ENCODE results near the gene GNAQ.
"Not testable (repeated sequence)": the region's sequence is repeated elsewhere in the genome, so short reads cannot be mapped to it uniquely, and the experiment has no call there.

GNAQ gene

DNA sequence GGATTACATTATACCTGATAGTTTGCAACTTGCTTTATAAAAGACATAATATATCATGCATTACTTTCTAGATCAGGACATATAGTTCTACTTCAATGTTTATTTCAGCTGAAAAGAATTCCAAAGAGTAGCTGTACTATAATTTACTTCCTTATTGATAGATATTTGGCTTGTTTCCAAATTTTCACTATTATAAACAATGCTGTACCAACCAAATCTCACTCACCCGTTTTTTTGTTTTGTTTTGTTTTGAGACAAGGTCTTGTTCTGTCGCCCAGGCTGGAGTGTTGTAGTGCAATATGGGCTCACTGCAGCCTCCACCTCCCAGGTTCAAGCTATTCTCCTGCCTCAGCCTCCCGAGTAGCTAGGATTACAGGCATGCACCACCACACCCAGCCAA is 132.7 kb downstream of the GNAQ start:
- DNase-seq, result no peak

DNA sequence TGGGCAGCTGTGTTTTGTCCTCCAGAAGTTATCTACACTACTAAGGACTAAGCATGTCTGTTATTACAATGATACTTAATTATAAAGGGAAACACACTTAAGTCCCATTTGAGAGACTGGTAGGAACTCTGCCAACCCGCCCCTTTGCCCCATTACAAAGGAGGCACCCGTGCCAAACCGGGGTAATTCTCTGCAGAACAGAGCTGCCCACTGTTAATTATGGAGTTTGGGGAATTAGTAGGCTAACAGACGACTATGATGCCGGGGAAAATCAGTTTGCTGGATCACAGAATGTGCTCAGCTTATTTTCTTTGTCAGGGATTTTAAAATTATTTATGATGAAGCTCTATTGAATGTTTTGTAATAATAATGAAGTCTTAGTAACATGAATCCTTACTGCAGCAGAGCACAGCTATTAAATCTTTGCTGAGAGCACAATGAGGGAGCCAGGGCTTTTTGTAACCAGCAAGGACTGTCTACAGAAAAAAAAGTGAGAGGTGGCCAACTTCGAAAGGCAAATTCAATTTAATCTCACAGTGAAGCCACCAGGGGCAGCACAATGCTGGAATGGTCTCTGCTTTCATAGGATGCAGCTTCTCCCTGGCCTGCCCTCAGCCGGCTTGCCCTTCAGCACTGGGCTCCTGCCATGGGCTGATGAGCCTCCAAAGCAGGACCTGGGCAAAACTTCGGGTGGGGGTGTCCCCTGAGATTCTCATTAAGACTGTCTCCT is 134.5 kb downstream of the GNAQ start:
- DNase-seq, result no peak

DNA sequence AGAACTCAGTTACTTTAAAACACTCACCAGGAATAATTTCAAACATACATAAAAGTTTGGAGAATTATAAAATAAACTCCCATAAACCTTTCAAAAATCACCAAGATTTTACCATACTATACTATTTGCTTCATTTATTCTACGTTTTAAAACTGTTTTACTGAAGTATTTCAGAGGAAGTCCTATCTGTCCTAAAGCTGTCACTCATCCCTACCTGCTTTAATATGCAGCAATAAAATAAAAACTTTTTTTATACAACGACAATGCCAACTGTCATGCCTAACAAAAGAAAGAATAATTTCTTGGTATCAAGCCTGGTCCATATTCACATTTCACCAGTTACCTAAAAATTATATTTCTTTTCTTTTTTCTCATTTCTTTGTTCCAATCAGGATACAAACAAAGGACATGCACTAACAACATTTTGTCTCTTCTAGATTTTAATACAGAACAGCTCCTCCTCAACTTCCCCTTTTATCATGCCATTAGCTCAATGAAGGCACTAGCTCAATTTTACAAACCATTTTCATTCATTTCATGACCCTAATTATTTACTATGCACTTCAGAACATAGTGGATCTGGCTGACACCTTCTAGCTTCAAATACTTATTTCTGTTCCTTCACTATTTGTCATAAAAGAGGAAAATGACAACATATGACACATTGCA is 135.2 kb downstream of the GNAQ start:
- no peak for DNase-seq

DNA sequence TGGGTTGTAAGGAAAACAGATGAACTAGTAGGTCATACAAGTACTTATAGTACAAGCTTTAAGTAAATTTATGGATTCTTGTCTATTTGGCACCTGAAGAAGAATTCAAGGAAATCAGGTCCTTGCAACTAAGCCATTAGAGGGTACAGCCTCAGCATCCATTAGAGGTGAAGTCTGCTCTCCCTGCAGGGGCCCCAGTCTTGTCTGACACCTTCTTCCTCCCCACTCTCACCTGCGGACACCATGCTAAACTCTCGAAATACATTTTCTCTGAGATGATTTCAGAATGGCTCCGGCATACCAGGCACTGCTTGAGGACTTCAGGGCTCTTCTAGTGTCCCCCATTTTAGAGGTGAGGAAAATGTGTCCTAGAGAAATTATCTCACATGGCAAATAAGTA is 137.9 kb downstream of the GNAQ start:
- DNase-seq, result no peak

DNA sequence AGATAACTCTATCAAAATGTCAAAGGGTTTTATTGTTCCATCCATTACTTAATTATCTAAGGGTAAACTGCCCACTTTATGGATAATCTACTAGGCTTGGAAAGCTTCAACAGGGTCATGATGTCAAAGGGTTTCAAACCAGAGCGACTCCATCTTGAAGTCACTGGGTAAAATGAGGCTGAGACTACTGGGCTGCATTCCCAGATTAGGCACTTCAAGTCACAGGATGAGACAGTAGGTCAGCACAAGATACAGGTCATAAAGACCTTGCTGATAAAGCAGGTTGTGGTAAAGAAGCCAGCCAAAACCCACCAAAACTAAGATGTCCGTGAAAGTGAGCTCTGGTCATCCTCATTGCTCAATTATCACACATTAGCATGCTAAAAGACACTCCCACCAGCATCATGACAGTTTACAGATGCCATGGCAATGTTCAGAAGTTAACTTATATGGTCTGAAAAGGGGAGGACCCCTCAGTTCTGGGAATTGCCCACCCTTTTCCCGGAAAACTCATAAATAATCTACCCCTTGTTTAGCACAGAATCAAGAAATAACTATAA is 138.6 kb downstream of the GNAQ start:
- DNase-seq, result no peak

DNA sequence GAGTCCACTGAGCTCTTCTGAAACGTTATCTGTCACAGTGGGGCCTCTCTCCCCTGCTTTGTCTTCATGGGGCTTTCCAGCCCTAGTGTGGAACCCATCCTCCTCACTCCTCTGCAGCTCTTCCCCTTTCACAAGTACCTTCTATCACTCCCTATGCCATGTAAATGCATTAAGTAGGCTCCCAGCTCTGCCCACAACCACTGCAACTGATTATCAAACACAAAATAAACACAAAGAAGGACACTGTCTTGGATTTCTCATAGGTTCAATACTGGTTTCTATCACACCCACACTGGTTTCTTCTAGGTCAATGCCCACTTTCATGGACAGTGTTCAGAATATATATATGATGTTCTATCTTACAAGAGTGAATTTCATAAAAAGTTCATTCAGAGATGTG is 139.4 kb downstream of the GNAQ start:
- DNase-seq, result no peak

DNA sequence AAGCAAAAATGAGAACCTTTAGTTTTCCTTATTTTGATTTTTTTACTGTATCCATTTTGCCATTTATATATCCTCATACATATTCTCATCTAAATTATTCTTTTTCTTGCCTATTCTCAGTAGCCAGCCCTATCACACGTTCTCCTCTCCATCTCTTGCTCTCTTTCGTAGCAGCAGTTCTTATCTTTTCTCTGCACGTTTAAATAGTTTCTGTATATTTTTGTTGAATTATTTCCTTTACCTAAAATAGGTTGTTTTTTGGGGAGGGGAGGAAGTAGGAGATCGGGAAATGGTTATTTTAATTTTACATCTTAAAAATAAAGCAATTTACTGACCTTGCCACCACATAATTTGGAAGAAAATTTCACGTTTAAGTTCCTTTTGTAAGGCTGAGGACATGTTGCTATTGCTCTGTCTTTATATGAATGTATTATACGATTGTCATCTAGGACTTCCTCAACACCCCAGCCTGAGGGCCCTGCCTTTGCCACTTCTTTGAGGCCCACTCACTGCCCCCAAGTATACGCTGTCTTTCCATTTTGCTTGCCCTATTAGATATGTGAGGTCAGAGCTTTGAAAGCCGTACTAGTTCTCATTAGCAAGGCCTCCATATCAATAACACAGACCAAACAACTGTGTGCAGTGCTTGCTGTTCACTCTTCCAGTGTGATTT is 140.3 kb downstream of the GNAQ start:
- DNase-seq, result no peak

DNA sequence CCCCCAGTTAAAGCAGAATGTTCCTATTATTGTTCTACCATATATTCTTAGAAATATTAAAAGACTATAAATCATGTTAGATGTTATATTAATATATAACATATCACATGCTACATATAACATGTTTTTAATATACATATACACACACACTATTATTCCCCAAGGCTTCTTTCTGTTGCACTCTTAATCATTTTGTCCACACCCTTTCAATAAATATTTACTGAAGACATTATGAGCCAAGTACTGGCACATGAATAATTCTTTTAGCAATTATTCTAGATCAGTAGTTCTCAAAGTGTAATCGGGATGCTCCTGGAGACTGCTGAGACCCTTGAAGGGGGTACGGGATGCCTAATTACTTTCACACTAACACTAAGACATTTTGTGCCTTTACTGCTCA is 143.9 kb downstream of the GNAQ start:
- DNase-seq, result no peak

DNA sequence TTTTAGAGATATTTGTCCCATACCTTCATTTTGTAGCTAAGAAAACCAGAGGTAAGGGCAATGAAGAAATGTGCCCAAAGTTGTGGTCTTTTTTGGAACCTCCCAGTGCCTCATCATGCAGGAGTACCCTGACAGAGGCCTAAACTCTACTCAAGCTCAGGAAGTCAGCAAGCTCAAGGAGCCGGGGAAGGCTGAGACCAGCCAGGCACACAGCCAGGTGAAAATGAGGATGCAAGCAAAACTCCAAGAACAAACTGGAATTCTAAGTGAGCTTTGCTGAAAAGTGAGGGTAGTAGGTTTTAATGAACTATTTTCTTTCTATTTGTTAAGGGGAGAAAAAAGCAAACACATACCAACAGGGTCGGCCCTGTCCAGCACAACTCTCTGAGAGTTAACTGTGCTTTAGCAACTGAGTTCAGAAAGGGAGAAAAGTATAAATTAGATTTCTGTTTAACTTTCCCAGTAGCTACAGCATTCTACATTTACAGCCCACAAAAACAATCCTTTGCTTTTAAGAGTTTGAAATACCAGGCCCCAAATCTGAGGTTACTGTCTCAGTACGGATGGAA is 146.4 kb downstream of the GNAQ start:
- no peak for DNase-seq

DNA sequence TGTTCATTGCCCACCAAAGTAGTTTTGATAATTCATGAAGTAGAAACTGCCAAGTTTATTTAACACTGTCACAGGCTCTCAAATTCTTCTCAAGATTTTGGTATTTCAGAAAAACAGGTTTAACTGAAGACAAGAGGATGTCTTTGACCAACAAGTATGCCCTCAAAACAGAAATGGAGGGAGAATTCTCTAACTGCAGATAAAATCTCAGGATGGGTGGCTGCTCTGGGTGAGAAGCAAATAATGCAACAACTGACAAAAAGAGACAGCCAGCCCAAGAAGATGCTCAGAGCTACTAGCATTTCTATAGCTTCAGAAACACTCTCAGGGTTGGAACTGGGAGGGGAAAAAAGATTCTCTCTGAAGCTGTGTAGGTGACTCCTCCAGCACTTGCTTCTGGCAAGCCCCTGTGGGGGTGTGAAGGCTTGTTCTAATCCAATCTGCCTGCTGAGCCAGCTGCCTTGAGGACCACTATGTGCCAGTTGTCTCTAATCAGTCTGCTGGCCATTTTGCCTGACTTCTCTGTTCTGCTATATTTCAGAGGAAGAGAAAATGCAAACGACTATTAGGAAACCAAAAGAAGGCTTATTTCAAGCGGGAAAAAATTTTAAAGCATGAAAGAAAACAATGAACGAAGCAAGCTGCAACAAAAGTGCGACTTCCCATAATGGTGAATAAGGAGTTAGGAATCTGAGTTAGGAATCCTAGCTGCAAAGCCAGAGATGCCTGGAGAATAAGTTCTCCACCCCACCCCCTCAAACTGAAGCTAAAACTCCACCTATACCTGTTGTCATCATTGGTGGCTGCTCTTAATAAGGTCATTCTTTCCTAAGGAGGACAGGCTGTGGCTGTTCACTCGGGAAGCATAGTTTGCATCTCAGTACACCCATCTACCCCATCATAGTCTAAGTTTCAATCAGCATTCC is 147.5 kb downstream of the GNAQ start:
- DNase-seq, result no peak

DNA sequence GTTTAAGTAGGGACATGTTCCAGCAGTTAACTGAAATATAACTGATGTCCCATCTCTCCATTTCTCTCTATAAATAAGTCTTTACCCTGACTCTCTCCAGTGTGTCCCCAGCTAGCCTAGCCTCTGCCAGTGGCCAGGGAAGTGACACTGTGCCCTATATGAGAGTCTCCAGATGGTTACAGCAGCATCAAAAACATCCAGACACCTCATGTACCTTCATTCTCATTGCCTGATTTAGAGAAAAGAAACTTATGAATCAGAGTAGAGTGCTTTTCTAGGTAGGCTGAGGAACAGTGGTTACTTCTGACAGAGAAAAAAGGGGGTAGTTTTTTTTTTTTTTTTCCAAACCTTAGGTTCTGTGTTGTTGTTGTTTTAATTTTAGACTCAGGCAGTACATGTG is 148.5 kb downstream of the GNAQ start:
- no peak for DNase-seq

DNA sequence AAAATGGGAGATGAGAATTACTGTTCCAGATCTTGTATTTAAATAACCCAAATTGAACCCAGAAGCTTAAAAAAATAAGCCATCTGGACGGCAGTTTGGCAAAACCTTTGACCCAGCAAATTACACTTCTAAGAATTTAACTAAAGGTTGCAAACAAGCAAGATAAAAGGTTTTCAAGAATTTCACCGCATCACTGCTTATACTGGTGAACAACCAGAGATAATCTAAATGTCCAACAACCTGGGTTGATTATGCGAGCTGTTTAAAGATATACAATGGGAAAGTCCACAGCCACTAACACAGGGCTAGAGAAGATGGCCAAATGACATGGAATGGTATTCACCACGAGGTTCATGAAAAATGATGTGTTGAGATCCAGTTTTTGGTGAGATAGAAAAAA is 149.3 kb downstream of the GNAQ start:
- no peak for DNase-seq

DNA sequence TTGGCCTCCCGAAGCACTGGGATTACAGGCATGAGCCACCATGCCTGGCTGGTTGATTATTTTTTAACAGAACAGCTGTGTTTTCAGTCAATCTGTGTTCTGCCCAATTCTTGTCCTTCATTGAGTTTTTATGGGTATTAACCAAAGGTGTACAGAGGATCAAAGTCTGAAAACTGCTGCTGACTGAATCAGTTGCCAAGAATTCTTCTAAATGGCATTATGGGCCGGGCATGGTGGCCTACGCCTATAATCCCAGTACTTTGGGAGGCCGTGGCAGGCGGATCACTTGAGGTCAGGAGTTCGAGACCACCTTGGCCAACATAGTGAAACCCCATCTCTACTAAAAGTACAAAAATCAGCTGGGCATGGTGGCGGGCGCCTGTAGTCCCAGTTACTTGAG is 150.0 kb downstream of the GNAQ start:
- DNase-seq, result not testable (repeated sequence)

DNA sequence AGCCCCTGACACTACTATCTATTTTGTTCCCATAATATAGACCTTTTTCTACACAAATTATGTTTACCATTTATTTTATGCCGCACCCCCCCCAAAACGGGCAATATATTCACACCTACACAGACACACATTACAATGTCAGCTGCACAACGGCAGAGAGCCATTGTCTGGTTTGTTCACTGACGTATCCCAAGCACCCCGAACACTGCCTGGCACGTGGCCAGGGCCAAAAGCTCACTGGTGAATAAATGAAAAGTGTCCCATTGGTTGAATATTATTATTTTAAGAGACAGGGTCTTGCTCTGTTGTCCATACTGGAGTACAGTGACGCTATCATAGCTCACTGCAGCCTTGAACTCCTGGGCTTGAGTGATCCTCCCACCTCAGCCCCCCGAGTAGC is 150.5 kb downstream of the GNAQ start:
- DNase-seq, result no peak

DNA sequence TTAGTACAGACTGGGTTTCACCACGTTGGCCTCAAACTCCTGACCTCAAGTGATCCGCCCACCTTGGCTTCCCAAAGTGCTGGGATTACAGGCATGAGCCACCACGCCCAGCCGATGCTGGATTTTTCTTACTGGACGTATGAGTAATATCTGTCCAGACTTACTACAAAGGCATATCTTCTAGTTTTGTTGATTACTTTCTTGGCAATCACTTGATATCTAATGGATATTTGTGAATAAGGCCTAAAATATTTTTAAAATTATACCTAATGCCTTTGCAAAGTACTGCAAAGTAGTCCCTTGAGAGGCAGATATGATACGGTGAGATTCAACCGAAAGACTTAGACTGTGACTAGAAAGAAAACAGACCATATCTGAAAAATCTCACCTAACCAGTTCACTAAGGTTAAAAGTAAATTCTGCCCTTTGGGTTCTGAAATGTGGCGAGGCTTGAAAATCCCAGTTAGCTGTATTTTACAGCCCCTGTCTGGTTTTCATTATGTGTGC is 152.1 kb downstream of the GNAQ start:
- DNase-seq, result no peak

DNA sequence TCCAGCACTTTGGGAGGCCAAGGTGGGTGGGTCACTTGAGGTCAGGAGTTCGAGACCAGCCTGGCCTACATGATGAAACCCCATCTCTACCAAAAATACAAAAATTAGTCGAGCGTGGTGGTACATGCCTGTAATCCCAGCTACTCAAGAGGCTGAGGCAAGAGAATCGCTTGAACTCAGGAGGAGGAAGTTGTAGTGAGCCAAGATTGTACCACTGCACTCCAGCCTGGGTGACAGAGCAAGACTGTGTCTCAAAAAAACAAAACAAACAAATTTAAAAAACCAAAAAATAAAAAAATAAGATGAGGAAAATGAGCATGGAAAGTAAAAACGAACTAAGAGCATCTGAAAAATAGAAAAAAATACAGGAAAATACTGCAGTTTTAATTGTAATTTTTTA is 152.8 kb downstream of the GNAQ start:
- not testable (repeated sequence) for DNase-seq

DNA sequence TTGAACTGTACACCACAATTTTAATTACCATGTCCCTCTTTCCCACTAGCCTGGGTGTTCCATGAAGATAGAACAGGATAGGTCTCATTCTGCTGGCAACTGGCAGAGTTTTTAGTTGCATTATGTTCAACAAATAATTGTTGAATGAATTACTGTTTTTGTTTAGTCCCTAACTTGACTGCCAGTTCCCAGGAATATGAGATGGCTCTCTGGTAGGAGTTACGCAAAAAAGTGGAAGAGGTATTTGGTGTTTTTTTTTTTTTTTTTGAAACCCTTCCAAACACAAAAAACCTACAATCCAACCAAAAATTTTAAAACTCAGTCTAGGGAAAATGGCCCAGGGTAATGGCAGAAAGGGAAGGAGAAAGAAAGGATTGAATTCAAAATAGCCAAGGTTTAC is 153.6 kb downstream of the GNAQ start:
- no peak for DNase-seq

DNA sequence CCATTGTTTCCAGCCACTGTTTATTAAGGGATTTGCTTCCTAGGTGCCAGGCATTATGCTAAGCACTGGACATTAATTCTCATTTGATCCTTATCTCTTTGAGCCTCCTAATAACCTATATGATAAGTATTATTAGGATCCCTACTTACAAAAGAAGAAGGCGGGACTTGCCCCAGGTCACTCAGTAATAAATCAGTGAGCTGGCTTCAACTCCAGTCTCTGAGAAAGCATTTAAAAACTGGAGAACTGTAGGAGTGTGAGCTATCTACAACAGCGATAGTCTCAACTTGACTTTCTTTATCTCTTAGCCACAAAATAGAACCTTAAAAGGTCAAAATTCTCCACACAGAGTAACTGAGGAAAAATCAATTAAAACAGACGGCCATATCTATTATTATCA is 155.0 kb downstream of the GNAQ start:
- no peak for DNase-seq

DNA sequence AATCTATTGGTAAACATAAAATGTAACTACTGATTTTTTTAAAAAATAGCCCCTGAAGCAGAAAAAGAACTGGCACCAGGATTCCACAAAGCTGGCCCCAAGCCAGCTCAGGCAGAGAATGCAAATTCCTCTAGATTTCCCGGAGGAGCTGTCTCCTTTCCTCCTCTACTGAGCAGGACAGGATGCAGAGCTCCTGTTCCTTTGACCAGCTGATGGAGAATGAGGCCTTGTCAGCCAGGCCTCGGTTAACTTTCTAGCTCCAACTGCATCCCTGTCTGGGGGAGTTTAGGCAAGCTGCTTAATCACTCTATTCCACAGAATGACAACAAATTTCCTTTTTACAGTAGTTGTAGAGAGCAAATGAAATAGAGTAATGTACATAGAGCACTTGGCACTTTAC is 155.5 kb downstream of the GNAQ start:
- no peak for DNase-seq

DNA sequence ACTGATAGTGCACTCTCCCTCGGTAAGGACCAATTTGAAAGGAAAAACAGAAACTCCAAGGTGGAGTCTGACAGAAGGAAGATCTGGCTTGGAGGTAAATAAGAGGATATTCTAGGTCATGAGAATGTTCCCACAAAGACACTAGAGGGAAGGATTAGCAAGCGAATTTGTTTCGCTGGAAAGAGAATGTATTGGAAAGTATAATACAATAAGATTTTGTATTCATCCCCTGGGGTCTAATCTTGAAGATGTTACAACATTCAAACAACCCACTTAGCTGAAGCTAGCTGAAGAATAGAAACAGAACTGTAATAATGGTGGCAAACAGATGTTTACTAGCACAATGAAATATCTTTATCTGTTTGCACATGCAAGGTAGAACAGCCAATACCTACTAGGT is 158.7 kb downstream of the GNAQ start:
- DNase-seq, result no peak

DNA sequence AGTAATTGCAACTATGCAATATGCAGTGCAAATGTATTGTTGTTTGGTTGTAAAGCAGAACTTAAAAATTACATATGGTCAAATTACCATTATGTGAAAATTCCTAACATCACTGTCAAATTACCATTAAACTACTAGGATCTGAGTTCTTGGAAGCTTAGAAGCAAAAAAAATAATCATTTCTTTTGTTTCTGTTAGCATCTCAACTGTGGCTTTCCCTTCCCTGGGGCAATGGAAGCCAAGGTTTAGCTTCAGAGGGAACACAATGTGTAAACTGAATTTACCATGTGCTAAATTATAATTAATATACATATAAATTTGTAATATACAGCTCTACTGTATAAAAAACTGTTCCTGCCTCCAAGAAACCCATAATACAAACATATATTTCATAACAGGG is 159.4 kb downstream of the GNAQ start:
- DNase-seq, result no peak

DNA sequence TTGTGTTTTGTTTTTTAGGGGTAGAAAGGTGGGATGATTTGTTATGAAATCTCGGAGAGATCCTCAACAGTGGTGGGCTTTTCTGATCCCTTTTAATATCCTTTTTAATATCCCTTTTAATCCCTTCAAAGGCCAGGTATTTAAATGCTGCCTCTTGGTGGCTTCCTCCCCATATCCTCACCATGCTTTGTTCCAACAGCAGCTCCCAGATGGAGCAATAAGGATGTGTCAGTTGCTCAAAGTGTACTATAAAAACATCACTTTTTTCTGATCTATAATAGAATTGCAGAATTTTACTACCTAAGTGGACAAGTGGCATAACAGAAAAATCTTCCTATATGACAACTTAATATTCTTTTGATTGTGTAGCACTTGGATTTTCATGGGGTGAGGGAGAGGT is 160.1 kb downstream of the GNAQ start:
- DNase-seq, result no peak
